ENCODE measurements around the gene HSD11B2.

DNA sequence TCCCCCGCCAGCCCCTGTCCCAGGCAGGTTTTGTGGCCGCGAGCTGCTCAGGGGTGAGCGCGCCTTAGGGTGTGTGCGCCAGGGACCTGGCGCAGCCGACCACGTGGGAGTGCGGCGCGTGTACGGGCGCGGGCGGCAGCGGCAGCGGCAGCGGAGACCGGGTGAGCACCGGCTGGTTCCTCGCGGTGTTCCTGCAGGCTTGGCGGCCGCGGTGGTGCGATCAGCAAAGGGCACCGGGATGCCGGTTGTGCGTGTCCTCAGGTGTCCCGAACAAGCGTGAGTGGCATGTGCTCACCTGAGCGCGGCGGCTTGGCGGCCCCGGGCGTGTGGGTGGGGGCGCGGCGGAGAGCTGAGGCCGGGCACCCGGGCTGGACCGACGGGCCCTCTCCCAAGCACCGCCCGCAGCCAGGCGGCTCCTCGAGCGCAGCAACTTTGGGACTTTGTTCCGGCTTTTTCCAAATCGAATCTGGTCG is 381 bp upstream of the HSD11B2 start:
- TF ChIP-seq EZH2 (IDR thresholded peaks at IDR 0.05; ENCODE audit: low read length, missing control alignments) = peak; percentile 92
- TF ChIP-seq, protein P1, sequence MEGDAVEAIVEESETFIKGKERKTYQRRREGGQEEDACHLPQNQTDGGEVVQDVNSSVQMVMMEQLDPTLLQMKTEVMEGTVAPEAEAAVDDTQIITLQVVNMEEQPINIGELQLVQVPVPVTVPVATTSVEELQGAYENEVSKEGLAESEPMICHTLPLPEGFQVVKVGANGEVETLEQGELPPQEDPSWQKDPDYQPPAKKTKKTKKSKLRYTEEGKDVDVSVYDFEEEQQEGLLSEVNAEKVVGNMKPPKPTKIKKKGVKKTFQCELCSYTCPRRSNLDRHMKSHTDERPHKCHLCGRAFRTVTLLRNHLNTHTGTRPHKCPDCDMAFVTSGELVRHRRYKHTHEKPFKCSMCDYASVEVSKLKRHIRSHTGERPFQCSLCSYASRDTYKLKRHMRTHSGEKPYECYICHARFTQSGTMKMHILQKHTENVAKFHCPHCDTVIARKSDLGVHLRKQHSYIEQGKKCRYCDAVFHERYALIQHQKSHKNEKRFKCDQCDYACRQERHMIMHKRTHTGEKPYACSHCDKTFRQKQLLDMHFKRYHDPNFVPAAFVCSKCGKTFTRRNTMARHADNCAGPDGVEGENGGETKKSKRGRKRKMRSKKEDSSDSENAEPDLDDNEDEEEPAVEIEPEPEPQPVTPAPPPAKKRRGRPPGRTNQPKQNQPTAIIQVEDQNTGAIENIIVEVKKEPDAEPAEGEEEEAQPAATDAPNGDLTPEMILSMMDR (conservative IDR thresholded peaks at IDR 0.05 in 1 of 2, IDR thresholded peaks at IDR 0.05 in 1 of 2; ENCODE audit: low read depth in 1 of 2, low read length in 2 of 2) = no peak

Measured in fibroblast of lung (primary cell).